IPS-15b (cell line): ENCODE data around the gene PJVK.
"Not testable (repeated sequence)": the region's sequence is repeated elsewhere in the genome, so short reads cannot be mapped to it uniquely, and the experiment has no call there.

ENCODE experiments used
- H3K27me3 ChIP-seq: one replicate; pipeline ENCODE4 v1.6.1; 2013; ENCODE audit warnings: low read length; ENCODE audit not compliant: control insufficient read depth, insufficient read depth
- H3K36me3 ChIP-seq: one replicate; pipeline ENCODE4 v1.6.1; 2013; ENCODE audit warnings: low read length; ENCODE audit not compliant: control insufficient read depth, insufficient read depth
- H3K4me1 ChIP-seq: one replicate; pipeline ENCODE4 v1.6.1; 2013; ENCODE audit warnings: mild to moderate bottlenecking, low read length; ENCODE audit not compliant: control insufficient read depth, insufficient read depth
- H3K4me3 ChIP-seq: one replicate; pipeline ENCODE4 v1.5.1; 2013; ENCODE audit warnings: low read depth, low read length
- H3K9ac ChIP-seq: one replicate; pipeline ENCODE4 v1.6.1; 2013; ENCODE audit warnings: low read depth, mild to moderate bottlenecking, low read length
- H3K9me3 ChIP-seq: one replicate; pipeline ENCODE4 v1.6.1; 2013; ENCODE audit warnings: mild to moderate bottlenecking, low read length; ENCODE audit not compliant: control insufficient read depth, insufficient read depth

The PJVK gene, protein sequence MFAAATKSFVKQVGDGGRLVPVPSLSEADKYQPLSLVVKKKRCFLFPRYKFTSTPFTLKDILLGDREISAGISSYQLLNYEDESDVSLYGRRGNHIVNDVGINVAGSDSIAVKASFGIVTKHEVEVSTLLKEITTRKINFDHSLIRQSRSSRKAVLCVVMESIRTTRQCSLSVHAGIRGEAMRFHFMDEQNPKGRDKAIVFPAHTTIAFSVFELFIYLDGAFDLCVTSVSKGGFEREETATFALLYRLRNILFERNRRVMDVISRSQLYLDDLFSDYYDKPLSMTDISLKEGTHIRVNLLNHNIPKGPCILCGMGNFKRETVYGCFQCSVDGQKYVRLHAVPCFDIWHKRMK

DNA sequence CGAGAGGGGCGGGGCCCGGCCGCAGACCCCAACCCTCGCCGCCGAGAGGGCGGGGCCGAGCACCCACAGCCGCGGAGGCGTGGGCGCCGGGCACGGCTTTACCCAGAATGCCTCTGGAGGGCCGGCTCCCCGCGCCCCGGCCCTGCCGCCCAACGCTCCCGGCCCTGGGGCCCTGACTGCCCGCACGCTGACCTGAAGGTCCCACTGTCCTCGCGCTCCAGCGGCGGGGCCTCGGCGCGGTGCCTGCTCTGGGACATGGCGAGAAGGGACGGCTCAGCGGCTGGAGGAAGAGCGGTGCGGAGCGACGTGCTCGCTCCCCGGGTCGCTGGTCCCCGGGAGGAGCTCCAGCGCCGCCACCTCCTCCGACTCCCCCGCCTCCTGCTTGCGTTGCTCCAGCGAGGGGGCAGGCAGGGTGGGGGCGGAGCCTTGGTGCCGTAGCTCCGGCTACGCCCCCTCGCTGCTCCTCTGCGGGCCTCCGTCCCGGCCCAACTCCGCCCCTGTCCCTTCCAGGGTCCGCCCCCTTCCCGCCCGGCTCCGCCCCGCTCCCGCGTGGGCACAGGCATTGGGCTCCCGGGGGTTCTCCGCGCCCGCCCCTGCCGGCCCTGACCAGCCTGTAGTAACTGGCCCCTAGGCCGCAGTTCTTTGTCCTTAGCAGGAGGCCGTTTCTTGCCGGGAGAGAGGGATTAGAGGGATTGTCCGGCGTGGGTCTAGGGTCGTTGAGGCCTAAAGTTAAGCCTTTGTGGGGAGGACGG, at the start of gene PJVK, which contains the start of gene PRKRA:
TSS of gene PJVK (plus strand) at position 605 of the 752 bp plus-strand sequence. CDS start 2,032 bp downstream, outside the sequence.
TSS of gene PRKRA (minus strand) at position 402 of the 752 bp plus-strand sequence. CDS start at position 257, 145 bp downstream.
- no peaks in the 10 kb centered on the region for H3K9me3 ChIP-seq
- H3K4me3 ChIP-seq, result peak within 1 kb of the TSS; percentile 96
- peaks cover 2% of the 10 kb centered on the region for H3K27me3 ChIP-seq
- H3K36me3 ChIP-seq, result peaks cover 14% of the 10 kb centered on the region
- H3K9ac ChIP-seq, result peak within 1 kb of the TSS; percentile 98
- H3K4me1 ChIP-seq, result no peaks in the 10 kb centered on the region

DNA sequence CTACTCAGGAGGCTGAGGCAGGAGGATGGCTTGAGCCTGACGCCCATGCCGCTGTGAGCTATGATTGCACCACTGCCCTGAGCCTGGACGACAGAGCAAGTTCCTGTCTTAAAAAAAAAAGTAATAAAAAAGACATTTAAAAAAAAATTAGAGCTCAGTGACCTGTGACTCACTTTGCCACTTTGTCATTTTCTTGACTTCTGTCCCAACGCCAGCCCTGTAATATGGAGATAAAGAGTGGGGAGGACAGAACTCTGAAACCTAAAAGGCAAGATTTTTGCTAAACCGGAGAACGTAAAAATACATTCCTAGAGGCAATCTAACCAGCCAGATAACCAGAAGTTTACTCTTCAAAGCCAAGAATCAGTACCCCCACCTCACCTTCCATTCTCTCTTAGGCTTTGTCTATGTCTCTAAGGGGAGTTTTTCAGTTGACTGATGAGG, 49.2 kb upstream of the PJVK start:
- H3K4me3 ChIP-seq, result no peak overlapping the region
- no peaks in the 10 kb centered on the region for H3K9me3 ChIP-seq
- no peaks in the 10 kb centered on the region for H3K27me3 ChIP-seq
- H3K9ac ChIP-seq, result no peak overlapping the region
- H3K4me1 ChIP-seq, result peaks cover 6% of the 10 kb centered on the region
- H3K36me3 ChIP-seq, result no peaks in the 10 kb centered on the region

DNA sequence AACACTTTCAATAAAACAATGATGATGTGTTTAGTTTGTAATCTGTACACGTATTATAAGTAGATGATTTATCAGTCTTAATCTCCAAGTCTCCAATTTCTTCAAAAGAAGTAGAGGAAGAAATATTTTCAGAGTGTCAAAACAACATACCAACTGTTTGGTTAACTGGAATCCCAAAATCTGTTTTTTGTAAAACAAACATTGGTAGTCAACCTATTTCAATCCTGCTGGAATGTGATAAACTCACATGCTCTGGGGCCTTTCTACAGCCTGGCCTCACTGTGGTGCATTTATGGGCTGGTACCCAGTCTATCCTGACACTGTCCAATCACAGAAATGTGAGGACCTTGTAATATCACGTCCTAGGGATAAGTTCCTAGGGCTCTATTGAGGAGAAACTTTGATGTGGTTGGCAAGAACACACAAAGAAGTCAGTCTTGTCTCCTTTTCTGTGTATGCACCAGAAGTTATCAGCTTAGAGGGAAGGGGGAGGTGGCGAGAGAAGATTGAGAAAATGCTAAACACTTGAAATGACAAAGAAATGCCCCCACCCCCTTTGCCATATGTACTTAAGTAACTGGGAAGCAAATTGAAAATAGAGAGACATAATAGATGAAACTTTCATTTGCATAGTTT, 47.4 kb upstream of the PJVK start:
- Histone ChIP-seq H3K4me1 (peaks cover 6% of the 10 kb centered on the region), H3K9ac (no peak overlapping the region), H3K9me3 (no peaks in the 10 kb centered on the region), H3K36me3 (no peaks in the 10 kb centered on the region), H3K4me3 (no peak overlapping the region), H3K27me3 (no peaks in the 10 kb centered on the region)

DNA sequence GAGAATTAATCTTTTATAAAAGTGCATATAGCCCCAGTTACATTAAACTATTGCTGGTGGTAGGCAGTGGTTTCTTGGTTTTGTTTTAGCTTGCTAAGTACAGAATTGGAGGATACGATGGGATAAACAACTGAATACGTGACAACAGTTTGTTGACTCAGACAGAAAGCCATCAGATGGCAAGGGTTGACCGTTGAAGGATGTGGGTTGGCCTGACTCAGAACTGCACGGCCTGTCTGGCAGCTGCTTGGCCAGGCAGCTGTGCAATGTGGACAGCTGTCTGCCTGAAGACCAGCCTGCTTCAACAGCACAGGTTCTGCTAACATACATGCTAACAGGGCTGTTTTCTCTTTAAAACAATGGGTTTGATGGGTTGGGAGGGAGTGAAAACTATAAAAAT, 46.8 kb upstream of the PJVK start:
- H3K4me1 ChIP-seq, result peaks cover 6% of the 10 kb centered on the region
- no peak overlapping the region for H3K9ac ChIP-seq
- H3K4me3 ChIP-seq, result no peak overlapping the region
- H3K27me3 ChIP-seq, result no peaks in the 10 kb centered on the region
- H3K9me3 ChIP-seq, result no peaks in the 10 kb centered on the region
- H3K36me3 ChIP-seq, result no peaks in the 10 kb centered on the region

DNA sequence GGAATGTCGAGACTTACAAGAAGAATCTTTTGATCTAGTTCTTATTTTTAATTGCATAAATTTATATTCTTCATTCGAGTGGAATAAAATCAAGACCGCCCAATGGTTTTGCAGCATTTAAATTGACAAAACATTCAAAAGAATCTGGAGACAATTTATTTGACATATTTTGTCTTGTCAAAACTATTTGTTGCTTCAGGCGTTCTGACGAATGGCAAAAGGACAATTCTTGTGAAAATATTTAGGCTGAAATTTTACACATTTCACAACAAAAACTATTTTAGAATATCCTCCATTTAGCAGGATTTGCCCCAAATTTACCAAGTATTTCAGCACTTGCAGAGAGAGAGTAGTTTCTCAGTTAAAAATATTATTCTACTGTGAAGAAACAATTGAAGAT, 41.9 kb upstream of the PJVK start:
- Histone ChIP-seq H3K9me3 (no peaks in the 10 kb centered on the region), H3K27me3 (no peaks in the 10 kb centered on the region), H3K4me1 (peaks cover under 1% of the 10 kb centered on the region), H3K36me3 (no peaks in the 10 kb centered on the region), H3K4me3 (no peak overlapping the region), H3K9ac (no peak overlapping the region)

DNA sequence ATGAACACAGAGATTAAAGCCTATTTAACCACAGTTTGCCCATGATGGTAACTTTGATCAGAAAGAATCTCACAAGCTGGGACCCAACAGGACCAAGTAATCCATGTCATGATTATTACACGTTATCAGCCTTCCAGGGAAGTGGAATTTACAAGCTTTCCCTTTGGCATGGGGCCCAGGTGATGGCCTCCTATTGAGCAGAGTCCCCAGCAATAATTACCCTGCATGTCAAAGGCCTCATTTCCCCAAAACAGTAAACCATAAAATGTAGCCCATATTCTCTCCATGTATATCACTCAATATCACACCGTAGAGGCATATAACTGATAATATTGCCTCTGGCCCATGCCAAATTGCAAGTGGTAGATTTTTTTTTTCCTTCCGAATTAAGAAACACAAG, 39.1 kb upstream of the PJVK start:
- H3K9me3 ChIP-seq, result no peaks in the 10 kb centered on the region
- no peak overlapping the region for H3K4me3 ChIP-seq
- peaks cover 2% of the 10 kb centered on the region for H3K4me1 ChIP-seq
- no peaks in the 10 kb centered on the region for H3K27me3 ChIP-seq
- H3K36me3 ChIP-seq, result no peaks in the 10 kb centered on the region
- H3K9ac ChIP-seq, result no peak overlapping the region

DNA sequence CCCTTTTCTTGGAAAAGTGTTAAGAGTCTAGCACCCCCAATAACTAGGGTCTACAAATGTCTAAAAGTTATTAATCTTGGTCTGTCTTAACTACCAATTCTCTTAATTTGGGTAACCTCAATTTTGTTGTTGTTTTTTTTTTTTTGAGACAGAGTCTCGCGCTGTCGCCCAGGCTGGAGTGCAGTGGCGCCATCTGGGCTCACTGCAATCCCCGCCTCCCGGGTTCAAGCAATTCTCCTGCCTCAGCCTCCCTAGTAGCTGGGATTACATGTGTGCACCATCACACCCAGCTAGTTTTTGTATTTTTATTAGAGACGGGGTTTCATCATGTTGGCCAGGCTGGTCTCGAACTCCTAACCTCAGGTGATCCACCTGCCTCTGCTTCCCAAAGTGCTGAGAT, 38.7 kb upstream of the PJVK start:
- H3K36me3 ChIP-seq, H3K4me1 ChIP-seq, H3K27me3 ChIP-seq, H3K9me3 ChIP-seq, H3K4me3 ChIP-seq, H3K9ac ChIP-seq: not testable (repeated sequence)

DNA sequence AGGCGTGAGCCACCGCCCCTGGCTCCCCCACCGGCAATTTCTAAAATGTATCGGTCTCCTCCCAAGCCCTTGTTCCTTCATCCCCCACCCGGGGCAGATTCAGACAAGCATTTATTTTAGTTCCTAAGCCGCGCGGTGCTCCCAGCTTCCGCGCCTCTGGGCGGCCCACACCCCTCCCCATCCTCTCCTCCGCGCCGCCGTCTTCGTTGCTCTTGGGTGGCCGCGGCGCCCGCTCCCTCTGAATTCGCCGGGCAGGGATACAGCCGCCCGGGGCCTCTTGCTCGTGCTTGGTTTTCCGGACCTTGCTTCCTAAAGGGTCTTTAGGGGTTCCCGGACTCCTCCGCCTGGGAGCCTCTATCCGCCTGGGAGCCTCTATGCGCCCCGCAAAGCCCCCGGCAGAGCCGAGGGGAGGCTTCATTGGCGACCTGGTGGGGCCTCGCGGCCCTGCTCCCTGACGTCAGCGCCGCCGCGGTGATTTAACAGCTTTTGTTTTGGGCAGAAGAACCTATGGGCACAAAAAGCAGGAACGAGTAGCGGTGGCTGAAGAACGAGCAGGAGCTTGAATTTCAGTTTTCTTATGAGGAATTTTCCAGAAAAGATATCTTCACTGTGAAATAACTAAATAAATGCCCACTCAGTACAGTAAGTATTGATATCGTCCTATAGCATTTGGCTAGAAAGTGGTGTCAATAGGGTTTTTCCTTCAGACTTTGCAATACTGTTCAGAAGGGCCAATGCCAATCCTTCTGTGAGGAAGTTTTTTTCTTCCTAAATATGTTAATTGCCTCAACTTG, 37.5 kb upstream of the PJVK start:
- peaks cover 2% of the 10 kb centered on the region for H3K4me1 ChIP-seq
- no peaks in the 10 kb centered on the region for H3K36me3 ChIP-seq
- no peaks in the 10 kb centered on the region for H3K9me3 ChIP-seq
- peak overlapping the region; percentile 78 for H3K9ac ChIP-seq
- no peaks in the 10 kb centered on the region for H3K27me3 ChIP-seq
- H3K4me3 ChIP-seq, result peak overlapping the region; percentile 73

DNA sequence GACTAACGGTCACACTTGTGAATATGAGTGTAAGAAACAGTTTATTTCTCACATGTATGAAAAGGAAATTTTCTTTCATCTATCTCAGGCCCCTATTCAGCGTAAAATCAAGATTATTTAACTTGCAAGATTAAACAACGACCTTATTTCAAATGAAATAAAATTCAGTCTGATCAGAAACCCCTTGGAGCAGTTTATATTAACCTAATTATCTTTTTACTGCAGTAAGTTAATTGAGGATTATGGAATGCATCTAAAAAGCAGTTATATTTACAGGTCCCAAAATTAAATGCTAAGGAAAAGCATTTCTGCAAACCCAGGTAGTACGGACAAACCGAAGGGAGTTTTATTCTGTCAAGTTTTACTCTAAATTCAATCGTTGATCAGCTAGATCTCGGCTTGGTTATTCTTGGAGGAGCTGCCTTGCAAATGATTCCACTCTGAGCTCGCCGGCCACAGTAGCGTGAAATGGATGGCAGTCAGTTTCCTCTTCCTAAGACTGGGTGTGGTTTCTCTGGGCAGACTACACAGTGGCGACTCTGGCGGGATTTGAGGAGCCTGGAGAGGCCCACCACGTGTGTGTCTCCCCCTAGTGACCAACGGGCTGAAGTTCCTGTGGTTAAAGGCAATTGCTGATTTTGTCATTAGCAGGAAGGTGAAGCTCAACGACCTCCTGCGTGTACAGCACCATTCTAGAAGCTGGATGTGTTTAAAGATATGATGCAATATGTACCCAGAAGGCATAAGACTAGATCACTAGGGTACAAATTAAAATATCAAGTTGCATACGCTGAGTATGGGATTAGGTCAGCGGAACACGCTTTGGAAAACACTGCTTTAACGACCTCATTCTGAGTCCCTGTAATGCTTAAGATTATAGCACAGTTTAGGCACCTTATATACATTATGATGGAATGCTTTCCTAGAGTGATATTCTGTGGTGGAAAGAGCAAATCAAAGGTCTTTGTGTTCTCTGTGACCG, 36.6 kb upstream of the PJVK start:
- Histone ChIP-seq H3K4me1 (peaks cover 2% of the 10 kb centered on the region), H3K9me3 (no peaks in the 10 kb centered on the region), H3K36me3 (no peaks in the 10 kb centered on the region), H3K9ac (peak overlapping the region; percentile 78), H3K4me3 (peak overlapping the region; percentile 73), H3K27me3 (no peaks in the 10 kb centered on the region)

DNA sequence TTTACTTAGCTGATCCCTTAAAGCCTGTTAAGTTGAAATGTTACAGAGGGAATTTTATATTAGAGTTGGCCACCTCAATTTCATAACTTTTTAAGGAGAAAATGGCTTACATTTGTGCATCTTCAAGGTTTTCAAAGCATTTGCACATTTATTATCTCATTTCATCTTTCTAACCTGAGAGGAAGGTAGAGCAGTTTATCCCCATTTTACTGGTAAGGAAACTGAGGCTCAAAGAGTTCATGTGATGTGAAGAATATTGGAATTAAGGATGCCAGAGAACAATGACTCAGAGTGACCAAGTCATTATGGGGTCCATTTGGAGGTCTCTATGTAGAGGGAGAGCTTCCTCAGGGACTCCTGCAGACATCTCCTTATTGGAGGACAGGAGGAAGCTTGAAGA, 35.2 kb upstream of the PJVK start:
- H3K4me3 ChIP-seq, result no peak overlapping the region
- H3K4me1 ChIP-seq, result peaks cover 2% of the 10 kb centered on the region
- no peaks in the 10 kb centered on the region for H3K36me3 ChIP-seq
- no peak overlapping the region for H3K9ac ChIP-seq
- H3K9me3 ChIP-seq, result no peaks in the 10 kb centered on the region
- H3K27me3 ChIP-seq, result no peaks in the 10 kb centered on the region
